HG02852 (cell line): ENCODE measurements around the gene CTSZ.
"Not testable (repeated sequence)": the region's sequence is repeated elsewhere in the genome, so short reads cannot be mapped to it uniquely, and the experiment has no call there.

ENCODE experiments used
- ATAC-seq: cut with Tn5 transposase; IDR thresholded peaks from one replicate; pipeline ENCODE4 v1.9.1; 2021; ENCODE audit warnings: mild to moderate bottlenecking, moderate library complexity; ENCODE audit not compliant: unreplicated experiment

CTSZ gene

GRCh38 chr20:58950603-58951002, 56.5 kb downstream of the CTSZ start:
- ATAC-seq: no peak

DNA sequence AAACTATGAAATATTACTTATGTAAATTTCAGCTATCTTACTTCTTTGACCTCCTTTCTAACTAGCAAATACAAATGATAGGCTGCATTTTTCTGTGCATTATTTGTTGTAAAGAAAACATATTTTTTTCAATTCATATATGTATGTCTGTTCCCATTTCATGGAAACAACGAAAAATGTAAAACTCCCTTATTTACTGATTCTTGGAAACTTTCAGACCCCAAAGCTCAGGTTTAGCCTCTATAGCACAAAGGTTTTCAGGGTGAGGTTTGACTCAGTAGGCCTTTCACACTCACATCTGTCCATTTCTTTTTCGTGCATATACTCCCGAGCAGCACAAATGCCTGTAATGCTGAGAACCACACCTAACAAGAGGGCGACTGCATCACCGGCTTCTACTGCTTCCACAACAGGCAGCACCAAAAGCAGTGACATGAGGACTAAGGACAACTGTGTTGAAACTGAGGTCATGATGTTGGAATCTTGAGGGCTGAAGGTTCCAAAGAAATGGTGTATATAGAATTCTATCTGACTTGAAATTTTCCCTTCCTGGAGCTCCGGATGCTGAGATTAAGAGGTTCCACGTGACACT, 59.2 kb downstream of the CTSZ start:
- not testable (repeated sequence) for ATAC-seq

- no peak for ATAC-seq
Measured at GRCh38 chr20:58945965-58946631, 61.0 kb downstream of the CTSZ start.
